Ammon's horn (tissue), 1 donor: ENCODE data around the gene MERTK.
"Not testable (repeated sequence)": the region's sequence is repeated elsewhere in the genome, so short reads cannot be mapped to it uniquely, and the experiment has no call there.

Experiments used
- DNase-seq: peaks from one replicate; pipeline ENCODE4 v3.0.0-alpha.2; 2016; ENCODE audit warnings: low spot score

MERTK gene

GRCh38 chr2:111945444-111946293 is 47.3 kb downstream of the MERTK start:
- DNase-seq = no peak

GRCh38 chr2:111946294-111947114 is 48.1 kb downstream of the MERTK start:
- DNase-seq = peak; percentile 46

GRCh38 chr2:111947219-111947618 is 48.8 kb downstream of the MERTK start:
- DNase-seq = no peak

- no peak for DNase-seq
These were observed 50.4 kb downstream of the MERTK start for GRCh38 chr2:111948832-111949231.

GRCh38 chr2:111950236-111950635 is 51.8 kb downstream of the MERTK start:
- DNase-seq = no peak

GRCh38 chr2:111951486-111951885 is 53.1 kb downstream of the MERTK start:
- DNase-seq = no peak

GRCh38 chr2:111952871-111953452 is 54.6 kb downstream of the MERTK start:
- DNase-seq = no peak

- DNase-seq = no peak
These were observed 56.4 kb downstream of the MERTK start for GRCh38 chr2:111954602-111955332.

- no peak for DNase-seq
These were observed 59.5 kb downstream of the MERTK start for GRCh38 chr2:111957872-111958354.

- no peak for DNase-seq
These were observed 60.5 kb downstream of the MERTK start for GRCh38 chr2:111958901-111959300.

- no peak for DNase-seq
These were observed 63.3 kb downstream of the MERTK start for GRCh38 chr2:111961663-111962062.

GRCh38 chr2:111963086-111963485 is 64.7 kb downstream of the MERTK start:
- not testable (repeated sequence) for DNase-seq

- not testable (repeated sequence) for DNase-seq
These were observed 65.1 kb downstream of the MERTK start for GRCh38 chr2:111963508-111963907.

- no peak for DNase-seq
These were observed 66.7 kb downstream of the MERTK start for GRCh38 chr2:111965062-111965461.

- DNase-seq = no peak
These were observed 67.8 kb downstream of the MERTK start for GRCh38 chr2:111966241-111966640.

- no peak for DNase-seq
These were observed 68.6 kb downstream of the MERTK start for GRCh38 chr2:111967018-111967417.

- DNase-seq = no peak
These were observed 72.0 kb downstream of the MERTK start for GRCh38 chr2:111970453-111970852.

GRCh38 chr2:111972955-111973565 is 74.7 kb downstream of the MERTK start:
- no peak for DNase-seq

GRCh38 chr2:111973701-111974100 is 75.3 kb downstream of the MERTK start:
- no peak for DNase-seq

- DNase-seq = peak; percentile 16
These were observed 76.7 kb downstream of the MERTK start for GRCh38 chr2:111975053-111975552.

GRCh38 chr2:111975819-111976218 is 77.4 kb downstream of the MERTK start:
- no peak for DNase-seq
